ENCODE results near the gene CHRNA1. TPM values are rescaled to one million over a fixed set of nuclear protein-coding genes. Genes with fewer than 3 reads are reported as not detected.
A peak's percentile ranks its signal among the peaks of the same experiment; 100 is the strongest.

CHRNA1 gene
- total and polyA plus RNA-seq, 2 experiments from 2014 or later, result not detected

DNA sequence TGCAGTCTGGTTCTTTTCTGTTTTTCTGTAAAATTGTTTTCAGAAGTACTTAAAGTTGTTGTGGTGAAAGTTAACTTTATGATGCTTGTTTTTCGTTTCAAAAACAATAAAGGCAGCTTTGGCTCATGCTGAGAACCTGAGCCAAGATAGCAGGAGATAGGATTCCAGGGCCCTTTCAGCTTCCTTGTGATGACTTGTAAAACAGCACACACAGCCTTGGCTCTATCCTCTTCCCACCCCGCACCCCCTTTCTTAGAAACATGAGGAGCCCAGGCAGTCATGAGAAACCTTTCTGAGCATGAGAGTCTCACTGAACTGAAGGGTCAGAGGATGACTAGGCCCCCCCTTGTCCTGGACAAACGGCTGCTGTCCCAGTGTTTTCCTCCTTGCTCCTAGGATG lies 12.4 kb upstream of the CHRNA1 start:
- DNase-seq (ENCODE audit: low spot score) (no peak), ATAC-seq (peak; percentile 7; the same call in 2 of the 3 replicates)
- Mint-ChIP-seq H3K9me3 (no peaks in the 10 kb centered on the region), H3K4me3 (no peak overlapping the region), H3K36me3 (ENCODE audit: low read depth) (no peaks in the 10 kb centered on the region), H3K4me1 (peaks cover 68% of the 10 kb centered on the region), H3K27me3 (ENCODE audit: insufficient read depth, low read depth, poor library complexity) (peaks cover 15% of the 10 kb centered on the region), H3K27ac (no peak overlapping the region)
- no peaks in the 10 kb centered on the region for H3K27me3 ChIP-seq (ENCODE audit: insufficient read depth)
- H4K20me1 ChIP-seq (replicated peaks; ENCODE audit: insufficient read depth), result no peaks in the 10 kb centered on the region
- H3F3A ChIP-seq (replicated peaks; ENCODE audit: low read depth), result peaks cover 9% of the 10 kb centered on the region; the same call in 1 of the 2 replicates
- H3K27ac ChIP-seq (ENCODE audit: low read depth), result no peak overlapping the region
- H3K36me3 ChIP-seq (ENCODE audit: insufficient read depth), result no peaks in the 10 kb centered on the region
- H3K9me2 ChIP-seq (ENCODE audit: insufficient read depth), result peaks cover 8% of the 10 kb centered on the region; the same call in 1 of the 2 replicates
- TF ChIP-seq JUNB (IDR thresholded peaks at IDR 0.05; ENCODE audit: unreplicated experiment), result no peak
- no peak for TF ChIP-seq EZH2 (IDR thresholded peaks at IDR 0.05; ENCODE audit: low read depth, unreplicated experiment)
- no peak for TF ChIP-seq CREB1 (CRISPR knock-in tag; IDR thresholded peaks at IDR 0.05; ENCODE audit: low read depth)
- TF ChIP-seq, protein P1, sequence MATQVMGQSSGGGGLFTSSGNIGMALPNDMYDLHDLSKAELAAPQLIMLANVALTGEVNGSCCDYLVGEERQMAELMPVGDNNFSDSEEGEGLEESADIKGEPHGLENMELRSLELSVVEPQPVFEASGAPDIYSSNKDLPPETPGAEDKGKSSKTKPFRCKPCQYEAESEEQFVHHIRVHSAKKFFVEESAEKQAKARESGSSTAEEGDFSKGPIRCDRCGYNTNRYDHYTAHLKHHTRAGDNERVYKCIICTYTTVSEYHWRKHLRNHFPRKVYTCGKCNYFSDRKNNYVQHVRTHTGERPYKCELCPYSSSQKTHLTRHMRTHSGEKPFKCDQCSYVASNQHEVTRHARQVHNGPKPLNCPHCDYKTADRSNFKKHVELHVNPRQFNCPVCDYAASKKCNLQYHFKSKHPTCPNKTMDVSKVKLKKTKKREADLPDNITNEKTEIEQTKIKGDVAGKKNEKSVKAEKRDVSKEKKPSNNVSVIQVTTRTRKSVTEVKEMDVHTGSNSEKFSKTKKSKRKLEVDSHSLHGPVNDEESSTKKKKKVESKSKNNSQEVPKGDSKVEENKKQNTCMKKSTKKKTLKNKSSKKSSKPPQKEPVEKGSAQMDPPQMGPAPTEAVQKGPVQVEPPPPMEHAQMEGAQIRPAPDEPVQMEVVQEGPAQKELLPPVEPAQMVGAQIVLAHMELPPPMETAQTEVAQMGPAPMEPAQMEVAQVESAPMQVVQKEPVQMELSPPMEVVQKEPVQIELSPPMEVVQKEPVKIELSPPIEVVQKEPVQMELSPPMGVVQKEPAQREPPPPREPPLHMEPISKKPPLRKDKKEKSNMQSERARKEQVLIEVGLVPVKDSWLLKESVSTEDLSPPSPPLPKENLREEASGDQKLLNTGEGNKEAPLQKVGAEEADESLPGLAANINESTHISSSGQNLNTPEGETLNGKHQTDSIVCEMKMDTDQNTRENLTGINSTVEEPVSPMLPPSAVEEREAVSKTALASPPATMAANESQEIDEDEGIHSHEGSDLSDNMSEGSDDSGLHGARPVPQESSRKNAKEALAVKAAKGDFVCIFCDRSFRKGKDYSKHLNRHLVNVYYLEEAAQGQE (IDR thresholded peaks at IDR 0.05; ENCODE audit: unreplicated experiment), result no peak
- TF ChIP-seq STAT1 (IDR thresholded peaks at IDR 0.05; ENCODE audit: unreplicated experiment), result no peak
- no peak for TF ChIP-seq NANOG (IDR thresholded peaks at IDR 0.05; ENCODE audit: borderline replicate concordance)
- TF ChIP-seq, protein P2, sequence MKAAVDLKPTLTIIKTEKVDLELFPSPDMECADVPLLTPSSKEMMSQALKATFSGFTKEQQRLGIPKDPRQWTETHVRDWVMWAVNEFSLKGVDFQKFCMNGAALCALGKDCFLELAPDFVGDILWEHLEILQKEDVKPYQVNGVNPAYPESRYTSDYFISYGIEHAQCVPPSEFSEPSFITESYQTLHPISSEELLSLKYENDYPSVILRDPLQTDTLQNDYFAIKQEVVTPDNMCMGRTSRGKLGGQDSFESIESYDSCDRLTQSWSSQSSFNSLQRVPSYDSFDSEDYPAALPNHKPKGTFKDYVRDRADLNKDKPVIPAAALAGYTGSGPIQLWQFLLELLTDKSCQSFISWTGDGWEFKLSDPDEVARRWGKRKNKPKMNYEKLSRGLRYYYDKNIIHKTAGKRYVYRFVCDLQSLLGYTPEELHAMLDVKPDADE (IDR thresholded peaks at IDR 0.05), result no peak
- TF ChIP-seq EZH2phosphoT487 (IDR thresholded peaks at IDR 0.05; ENCODE audit: unreplicated experiment), result no peak
- no peak for TF ChIP-seq ZNF114 (CRISPR knock-in tag; IDR thresholded peaks at IDR 0.05)
- TF ChIP-seq, protein P3, sequence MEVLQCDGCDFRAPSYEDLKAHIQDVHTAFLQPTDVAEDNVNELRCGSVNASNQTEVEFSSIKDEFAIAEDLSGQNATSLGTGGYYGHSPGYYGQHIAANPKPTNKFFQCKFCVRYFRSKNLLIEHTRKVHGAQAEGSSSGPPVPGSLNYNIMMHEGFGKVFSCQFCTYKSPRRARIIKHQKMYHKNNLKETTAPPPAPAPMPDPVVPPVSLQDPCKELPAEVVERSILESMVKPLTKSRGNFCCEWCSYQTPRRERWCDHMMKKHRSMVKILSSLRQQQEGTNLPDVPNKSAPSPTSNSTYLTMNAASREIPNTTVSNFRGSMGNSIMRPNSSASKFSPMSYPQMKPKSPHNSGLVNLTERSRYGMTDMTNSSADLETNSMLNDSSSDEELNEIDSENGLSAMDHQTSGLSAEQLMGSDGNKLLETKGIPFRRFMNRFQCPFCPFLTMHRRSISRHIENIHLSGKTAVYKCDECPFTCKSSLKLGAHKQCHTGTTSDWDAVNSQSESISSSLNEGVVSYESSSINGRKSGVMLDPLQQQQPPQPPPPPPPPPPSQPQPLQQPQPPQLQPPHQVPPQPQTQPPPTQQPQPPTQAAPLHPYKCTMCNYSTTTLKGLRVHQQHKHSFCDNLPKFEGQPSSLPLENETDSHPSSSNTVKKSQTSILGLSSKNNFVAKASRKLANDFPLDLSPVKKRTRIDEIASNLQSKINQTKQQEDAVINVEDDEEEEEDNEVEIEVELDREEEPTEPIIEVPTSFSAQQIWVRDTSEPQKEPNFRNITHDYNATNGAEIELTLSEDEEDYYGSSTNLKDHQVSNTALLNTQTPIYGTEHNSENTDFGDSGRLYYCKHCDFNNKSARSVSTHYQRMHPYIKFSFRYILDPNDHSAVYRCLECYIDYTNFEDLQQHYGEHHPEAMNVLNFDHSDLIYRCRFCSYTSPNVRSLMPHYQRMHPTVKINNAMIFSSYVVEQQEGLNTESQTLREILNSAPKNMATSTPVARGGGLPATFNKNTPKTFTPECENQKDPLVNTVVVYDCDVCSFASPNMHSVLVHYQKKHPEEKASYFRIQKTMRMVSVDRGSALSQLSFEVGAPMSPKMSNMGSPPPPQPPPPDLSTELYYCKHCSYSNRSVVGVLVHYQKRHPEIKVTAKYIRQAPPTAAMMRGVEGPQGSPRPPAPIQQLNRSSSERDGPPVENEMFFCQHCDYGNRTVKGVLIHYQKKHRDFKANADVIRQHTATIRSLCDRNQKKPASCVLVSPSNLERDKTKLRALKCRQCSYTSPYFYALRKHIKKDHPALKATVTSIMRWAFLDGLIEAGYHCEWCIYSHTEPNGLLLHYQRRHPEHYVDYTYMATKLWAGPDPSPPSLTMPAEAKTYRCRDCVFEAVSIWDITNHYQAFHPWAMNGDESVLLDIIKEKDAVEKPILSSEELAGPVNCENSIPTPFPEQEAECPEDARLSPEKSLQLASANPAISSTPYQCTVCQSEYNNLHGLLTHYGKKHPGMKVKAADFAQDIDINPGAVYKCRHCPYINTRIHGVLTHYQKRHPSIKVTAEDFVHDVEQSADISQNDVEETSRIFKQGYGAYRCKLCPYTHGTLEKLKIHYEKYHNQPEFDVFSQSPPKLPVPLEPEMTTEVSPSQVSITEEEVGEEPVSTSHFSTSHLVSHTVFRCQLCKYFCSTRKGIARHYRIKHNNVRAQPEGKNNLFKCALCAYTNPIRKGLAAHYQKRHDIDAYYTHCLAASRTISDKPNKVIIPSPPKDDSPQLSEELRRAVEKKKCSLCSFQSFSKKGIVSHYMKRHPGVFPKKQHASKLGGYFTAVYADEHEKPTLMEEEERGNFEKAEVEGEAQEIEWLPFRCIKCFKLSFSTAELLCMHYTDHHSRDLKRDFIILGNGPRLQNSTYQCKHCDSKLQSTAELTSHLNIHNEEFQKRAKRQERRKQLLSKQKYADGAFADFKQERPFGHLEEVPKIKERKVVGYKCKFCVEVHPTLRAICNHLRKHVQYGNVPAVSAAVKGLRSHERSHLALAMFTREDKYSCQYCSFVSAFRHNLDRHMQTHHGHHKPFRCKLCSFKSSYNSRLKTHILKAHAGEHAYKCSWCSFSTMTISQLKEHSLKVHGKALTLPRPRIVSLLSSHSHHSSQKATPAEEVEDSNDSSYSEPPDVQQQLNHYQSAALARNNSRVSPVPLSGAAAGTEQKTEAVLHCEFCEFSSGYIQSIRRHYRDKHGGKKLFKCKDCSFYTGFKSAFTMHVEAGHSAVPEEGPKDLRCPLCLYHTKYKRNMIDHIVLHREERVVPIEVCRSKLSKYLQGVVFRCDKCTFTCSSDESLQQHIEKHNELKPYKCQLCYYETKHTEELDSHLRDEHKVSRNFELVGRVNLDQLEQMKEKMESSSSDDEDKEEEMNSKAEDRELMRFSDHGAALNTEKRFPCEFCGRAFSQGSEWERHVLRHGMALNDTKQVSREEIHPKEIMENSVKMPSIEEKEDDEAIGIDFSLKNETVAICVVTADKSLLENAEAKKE (CRISPR knock-in tag; IDR thresholded peaks at IDR 0.05), result no peak
- TF ChIP-seq, protein P4, sequence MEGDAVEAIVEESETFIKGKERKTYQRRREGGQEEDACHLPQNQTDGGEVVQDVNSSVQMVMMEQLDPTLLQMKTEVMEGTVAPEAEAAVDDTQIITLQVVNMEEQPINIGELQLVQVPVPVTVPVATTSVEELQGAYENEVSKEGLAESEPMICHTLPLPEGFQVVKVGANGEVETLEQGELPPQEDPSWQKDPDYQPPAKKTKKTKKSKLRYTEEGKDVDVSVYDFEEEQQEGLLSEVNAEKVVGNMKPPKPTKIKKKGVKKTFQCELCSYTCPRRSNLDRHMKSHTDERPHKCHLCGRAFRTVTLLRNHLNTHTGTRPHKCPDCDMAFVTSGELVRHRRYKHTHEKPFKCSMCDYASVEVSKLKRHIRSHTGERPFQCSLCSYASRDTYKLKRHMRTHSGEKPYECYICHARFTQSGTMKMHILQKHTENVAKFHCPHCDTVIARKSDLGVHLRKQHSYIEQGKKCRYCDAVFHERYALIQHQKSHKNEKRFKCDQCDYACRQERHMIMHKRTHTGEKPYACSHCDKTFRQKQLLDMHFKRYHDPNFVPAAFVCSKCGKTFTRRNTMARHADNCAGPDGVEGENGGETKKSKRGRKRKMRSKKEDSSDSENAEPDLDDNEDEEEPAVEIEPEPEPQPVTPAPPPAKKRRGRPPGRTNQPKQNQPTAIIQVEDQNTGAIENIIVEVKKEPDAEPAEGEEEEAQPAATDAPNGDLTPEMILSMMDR (conservative IDR thresholded peaks at IDR 0.05; ENCODE audit: low read depth in 2 of 2), result no peak
- no peak overlapping the region for H3K4me2 ChIP-seq
- peak overlapping the region; percentile 21; the same call in 1 of the 2 replicates for H2AFZ ChIP-seq
- no peaks in the 10 kb centered on the region for H3K79me2 ChIP-seq (replicated peaks; ENCODE audit: insufficient read depth)
- H3K4me1 ChIP-seq (ENCODE audit: insufficient read depth), result peaks cover 46% of the 10 kb centered on the region
- no peak overlapping the region for H3K4me3 ChIP-seq

All from GM23338 (cell line).